Activated CD4-positive, alpha-beta T cell treated with anti-CD3 and anti-CD28 coated beads for 24 hours (primary cell): ENCODE data around the gene UGT1A9.

Experiments
- DNase-seq, 2 donors: peaks; one replicate each; pipeline ENCODE4 v3.0.0-alpha.2; 2020; ENCODE audit warnings: low read depth in 2 of 2

UGT1A9 gene

GRCh38 chr2:233816771-233817170 is 145.1 kb downstream of the UGT1A9 start:
- DNase-seq: no peak

GRCh38 chr2:233817361-233817911 is 145.7 kb downstream of the UGT1A9 start:
- DNase-seq: no peak

GRCh38 chr2:233817995-233818638 is 146.4 kb downstream of the UGT1A9 start:
- no peak for DNase-seq

- DNase-seq: no peak
These were observed 147.2 kb downstream of the UGT1A9 start for GRCh38 chr2:233818639-233819621.

GRCh38 chr2:233819884-233820773 is 148.4 kb downstream of the UGT1A9 start:
- no peak for DNase-seq

- no peak for DNase-seq
These were observed 149.0 kb downstream of the UGT1A9 start for GRCh38 chr2:233820774-233821105.

- DNase-seq: no peak
These were observed 149.5 kb downstream of the UGT1A9 start for GRCh38 chr2:233821196-233821595.

GRCh38 chr2:233821709-233822100 is 150.0 kb downstream of the UGT1A9 start:
- DNase-seq: no peak

GRCh38 chr2:233822101-233822771 is 150.5 kb downstream of the UGT1A9 start:
- no peak for DNase-seq
